Neuronal stem cell (in vitro differentiated cells): Measurements from ENCODE around the gene ZBTB46.
"Not testable (repeated sequence)": the region's sequence is repeated elsewhere in the genome, so short reads cannot be mapped to it uniquely, and the experiment has no call there.

Source experiments
- DNase-seq: peaks from one replicate; pipeline ENCODE4 v3.0.0-alpha.2; 2013; ENCODE audit warnings: low spot score
- H2AFZ ChIP-seq: one replicate; pipeline ENCODE4 v1.6.1; 2013; ENCODE audit warnings: mild to moderate bottlenecking, low read length, inconsistent platforms
- H2AK5ac ChIP-seq: 2 replicates; pipeline ENCODE4 v1.6.1; 2013; ENCODE audit warnings: low read depth, mild to moderate bottlenecking, inconsistent platforms, low read length, moderate library complexity, mixed read lengths
- H2BK120ac ChIP-seq: 2 replicates; pipeline ENCODE4 v1.6.1; 2013; ENCODE audit warnings: low read depth, mild to moderate bottlenecking, inconsistent platforms, low read length, moderate library complexity, mixed read lengths
- H2BK12ac ChIP-seq: one replicate; pipeline ENCODE4 v1.6.1; 2013; ENCODE audit warnings: low read length, inconsistent platforms
- H2BK15ac ChIP-seq: 2 replicates; pipeline ENCODE4 v1.6.1; 2013; ENCODE audit warnings: mild to moderate bottlenecking, low read length, inconsistent platforms, mixed read lengths
- H2BK5ac ChIP-seq: one replicate; pipeline ENCODE4 v1.6.1; 2013; ENCODE audit warnings: inconsistent platforms, mild to moderate bottlenecking, low read length, moderate library complexity
- H3K14ac ChIP-seq: one replicate; pipeline ENCODE4 v1.6.1; 2013; ENCODE audit warnings: low read length, inconsistent platforms
- H3K18ac ChIP-seq: 2 replicates; pipeline ENCODE4 v1.6.1; 2013; ENCODE audit warnings: low read length, inconsistent platforms
- H3K23ac ChIP-seq: 2 replicates; pipeline ENCODE4 v1.6.1; 2013; ENCODE audit warnings: low read depth, mild to moderate bottlenecking, mixed read lengths, low read length, inconsistent platforms; ENCODE audit not compliant: poor library complexity
- H3K27ac ChIP-seq: replicated peaks from 3 replicates; pipeline ENCODE4 v1.5.1; 2013; ENCODE audit warnings: low read length, inconsistent platforms
- H3K27me3 ChIP-seq, 3 experiments: 2 replicates each; pipeline ENCODE4 v1.6.1; 2013; ENCODE audit warnings: low read length in 3 of 3, mild to moderate bottlenecking in 2 of 3, inconsistent platforms in 1 of 3, low read depth in 1 of 3, mixed read lengths in 1 of 3, moderate library complexity in 1 of 3; ENCODE audit not compliant: control insufficient read depth in 3 of 3, insufficient read depth in 3 of 3
- H3K36me3 ChIP-seq, 2 donors: replicated peaks in 1 of 2; 2 replicates each; pipeline ENCODE4 v1.6.1; 2013; ENCODE audit warnings: low read length in 2 of 2; ENCODE audit not compliant: control insufficient read depth in 2 of 2, insufficient read depth in 2 of 2
- H3K4ac ChIP-seq: 2 replicates; pipeline ENCODE4 v1.6.1; 2013; ENCODE audit warnings: inconsistent platforms, mild to moderate bottlenecking, low read length, moderate library complexity
- H3K4me1 ChIP-seq, 2 donors: 1 replicate in 1 of 2; 2 replicates in 1 of 2; pipeline ENCODE4 v1.6.1; 2013; ENCODE audit warnings: low read length in 2 of 2, low read depth in 1 of 2; ENCODE audit not compliant: control insufficient read depth in 2 of 2, insufficient read depth in 1 of 2
- H3K4me2 ChIP-seq: one replicate; pipeline ENCODE4 v1.6.1; 2013; ENCODE audit warnings: mild to moderate bottlenecking, low read length, inconsistent platforms; ENCODE audit not compliant: insufficient read depth, poor library complexity, severe bottlenecking
- H3K4me3 ChIP-seq, 2 donors: 2 replicates each; pipeline ENCODE4 v1.5.1; 2013; ENCODE audit warnings: low read length in 2 of 2, mild to moderate bottlenecking in 2 of 2, inconsistent platforms in 1 of 2, moderate library complexity in 1 of 2
- H3K79me1 ChIP-seq: one replicate; pipeline ENCODE4 v1.6.1; 2013; ENCODE audit warnings: low read depth, mild to moderate bottlenecking, inconsistent platforms, low read length, moderate library complexity
- H3K9ac ChIP-seq: one replicate; pipeline ENCODE4 v1.6.1; 2013; ENCODE audit warnings: mild to moderate bottlenecking, low read depth, low read length, inconsistent platforms; ENCODE audit not compliant: poor library complexity
- H3K9me3 ChIP-seq, 2 donors: replicated peaks in 1 of 2; 2 replicates each; pipeline versions ENCODE3 to v1.6.1; 2013; ENCODE audit warnings: low read length in 2 of 2, mild to moderate bottlenecking in 2 of 2, inconsistent platforms in 1 of 2, low read depth in 1 of 2, mixed read lengths in 1 of 2, moderate library complexity in 1 of 2; ENCODE audit not compliant: control insufficient read depth in 2 of 2, insufficient read depth in 1 of 2
- H4K8ac ChIP-seq: one replicate; pipeline ENCODE4 v1.6.1; 2013; ENCODE audit warnings: low read depth, mild to moderate bottlenecking, inconsistent platforms, low read length, moderate library complexity
- H4K91ac ChIP-seq: one replicate; pipeline ENCODE4 v1.6.1; 2013; ENCODE audit warnings: low read length, low read depth, mild to moderate bottlenecking, inconsistent platforms; ENCODE audit not compliant: poor library complexity
- WGBS, 2 donors: extraction: QIAGEN DNeasy Blood & Tissue Kit; methylation state at CpG; one replicate each; pipeline ENCODE4 v1.1.7; 2013; ENCODE audit warnings: missing lambda C conversion rate in 2 of 2, mixed read lengths in 1 of 2; ENCODE audit not compliant: insufficient read length in 2 of 2, insufficient replicate concordance in 1 of 2; ENCODE audit errors: extremely low coverage in 2 of 2; 5-methylcytosine and 5-hydroxymethylcytosine counted together

The ZBTB46 gene

GRCh38 chr20:63777614-63778013 is 53.5 kb downstream of the ZBTB46 start:
- H4K8ac ChIP-seq = no peak overlapping the region
- H3K14ac ChIP-seq = no peak overlapping the region
- DNase-seq = no peak
- H2BK15ac ChIP-seq = no peak overlapping the region
- H2AFZ ChIP-seq = no peak overlapping the region
- H2BK5ac ChIP-seq = no peak overlapping the region
- no peak overlapping the region for H3K27ac ChIP-seq
- no peak overlapping the region for H3K4me3 ChIP-seq
- H3K9me3 ChIP-seq = no peaks in the 10 kb centered on the region
- no peak overlapping the region for H2BK12ac ChIP-seq
- no CpG with 5 or more reads among the region's 13 CpGs for WGBS, 2 donors
- no peak overlapping the region for H2AK5ac ChIP-seq
- peaks cover 8 to 10% of the 10 kb centered on the region in 2 donors for H3K4me1 ChIP-seq
- no peak overlapping the region for H3K4me2 ChIP-seq
- H3K79me1 ChIP-seq = peaks cover 12% of the 10 kb centered on the region
- no peak overlapping the region for H4K91ac ChIP-seq
- no peak overlapping the region for H3K9ac ChIP-seq
- H3K36me3 ChIP-seq = peaks cover 0 to 21% of the 10 kb centered on the region in 2 donors
- no peak overlapping the region for H2BK120ac ChIP-seq
- no peak overlapping the region for H3K18ac ChIP-seq
- H3K4ac ChIP-seq = no peak overlapping the region
- no peaks in the 10 kb centered on the region for H3K27me3 ChIP-seq
- no peak overlapping the region for H3K23ac ChIP-seq

- H4K8ac ChIP-seq, H3K9me3 ChIP-seq, H4K91ac ChIP-seq, H2BK15ac ChIP-seq, H3K4me2 ChIP-seq, H3K79me1 ChIP-seq, H3K9ac ChIP-seq, H2BK12ac ChIP-seq, H2BK5ac ChIP-seq, H3K27me3 ChIP-seq, H3K4me3 ChIP-seq, H3K4me1 ChIP-seq, H2BK120ac ChIP-seq, H3K14ac ChIP-seq, H3K27ac ChIP-seq, H2AFZ ChIP-seq, H2AK5ac ChIP-seq, DNase-seq, H3K4ac ChIP-seq, H3K18ac ChIP-seq, H3K23ac ChIP-seq: not testable (repeated sequence)
- WGBS, 2 donors = no CpG with 5 or more reads among the region's 23 CpGs
- H3K36me3 ChIP-seq = peaks cover 0 to 21% of the 10 kb centered on the region in 2 donors
Measured at GRCh38 chr20:63776875-63777274, 54.2 kb downstream of the ZBTB46 start.

GRCh38 chr20:63775096-63775978 is 55.7 kb downstream of the ZBTB46 start:
- Histone ChIP-seq H2AFZ (peak overlapping the region; percentile 87), H3K9me3 (no peaks in the 10 kb centered on the region), H3K79me1 (peaks cover 12% of the 10 kb centered on the region), H3K27me3 (no peaks in the 10 kb centered on the region), H2AK5ac (peak overlapping the region; percentile 16), H2BK120ac (peak overlapping the region; percentile 9), H3K23ac (no peak overlapping the region), H2BK12ac (no peak overlapping the region), H3K4ac (no peak overlapping the region), H3K4me1 (peaks cover 8 to 10% of the 10 kb centered on the region in 2 donors), H3K4me2 (peak overlapping the region; percentile 91), H3K18ac (peak overlapping the region; percentile 71), H4K91ac (no peak overlapping the region), H3K4me3 (peak overlapping the region; percentile 2 to 70), H3K9ac (peak overlapping the region; percentile 92), H4K8ac (no peak overlapping the region), H3K14ac (peak overlapping the region; percentile 22), H2BK5ac (no peak overlapping the region), H2BK15ac (no peak overlapping the region), H3K27ac (peak overlapping the region; percentile 64), H3K36me3 (peaks cover 0 to 31% of the 10 kb centered on the region in 2 donors)
- no CpG with 5 or more reads among the region's 67 CpGs for WGBS, 2 donors
- peak; percentile 87 for DNase-seq

GRCh38 chr20:63774306-63774705 is 56.8 kb downstream of the ZBTB46 start:
- no CpG with 5 or more reads among the region's 15 CpGs for WGBS, 2 donors
- Histone ChIP-seq H3K4me1 (peaks cover 8 to 10% of the 10 kb centered on the region in 2 donors), H2AFZ (no peak overlapping the region), H2BK12ac (no peak overlapping the region), H3K79me1 (peaks cover 12% of the 10 kb centered on the region), H3K27me3 (no peaks in the 10 kb centered on the region), H3K4me3 (no peak overlapping the region), H3K23ac (no peak overlapping the region), H2BK15ac (no peak overlapping the region), H3K4ac (no peak overlapping the region), H3K18ac (peak overlapping the region; percentile 28), H3K36me3 (peaks cover 0 to 37% of the 10 kb centered on the region in 2 donors), H2AK5ac (no peak overlapping the region), H3K27ac (no peak overlapping the region), H3K4me2 (no peak overlapping the region), H4K91ac (no peak overlapping the region), H4K8ac (no peak overlapping the region), H3K9me3 (no peaks in the 10 kb centered on the region), H2BK120ac (no peak overlapping the region), H3K9ac (no peak overlapping the region), H3K14ac (no peak overlapping the region), H2BK5ac (no peak overlapping the region)
- no peak for DNase-seq
